Esophagus squamous epithelium (tissue), 5 donors: ENCODE results near the gene ZNF157. TPM values are rescaled to one million over a fixed set of nuclear protein-coding genes. Genes with fewer than 3 reads are reported as not detected.

Experiments used
- DNase-seq: peaks from one replicate; lab custom pipeline; 2025; lab: John Stamatoyannopoulos, UW
- H3K27ac ChIP-seq, 4 donors: fragments of 200-600 bp; sonication (generic); one replicate each; pipeline ENCODE4 v1.5.1; 2016 to 2019; ENCODE audit warnings: mild to moderate bottlenecking in 1 of 4
- H3K27me3 ChIP-seq, 4 donors: fragments of 200-600 bp; sonication (generic); 1 replicate in 3 of 4; 2 replicates in 1 of 4; pipeline versions ENCODE4 v1.5.1 to v1.6.0; 2017 to 2021; ENCODE audit warnings: antibody characterized with exemption in 1 of 4
- H3K36me3 ChIP-seq, 3 donors: fragments of 200-600 bp; sonication (generic); one replicate each; pipeline ENCODE4 v1.5.1; 2016 to 2019
- H3K4me1 ChIP-seq, 3 donors: fragments of 200-600 bp; sonication (generic); one replicate each; pipeline ENCODE4 v1.5.1; 2017 to 2019
- H3K4me3 ChIP-seq, 4 donors: fragments of 200-600 bp; sonication (generic); 1 replicate in 3 of 4; 2 replicates in 1 of 4; pipeline ENCODE4 v1.5.1; 2016 to 2019; ENCODE audit warnings: mild to moderate bottlenecking in 2 of 4, moderate library complexity in 1 of 4
- H3K9me3 ChIP-seq, 3 donors: fragments of 200-600 bp; sonication (generic); one replicate each; pipeline ENCODE4 v1.5.1; 2016 to 2019
- POLR2A ChIP-seq, 4 donors: fragments of 450-650 bp; IDR thresholded peaks; one replicate each; pipeline ENCODE4 v1.6.1; 2017; ENCODE audit warnings: antibody characterized with exemption in 4 of 4, mild to moderate bottlenecking in 4 of 4, moderate library complexity in 3 of 4
- WGBS, 2 donors: methylation state at CpG; one replicate each; pipeline ENCODE4 v1.1.5; 2018; 5-methylcytosine and 5-hydroxymethylcytosine counted together
- intact Hi-C: fragments of 100-400 bp; cut with DNase I; formaldehyde crosslinking; loops from one replicate; pipeline ENCODE4 v1.15.0; 2022
- small RNA-seq, 4 donors: library from RNA; depleted of rRNA; stranded (forward); fragments of <200 nt; gene quantifications; one replicate each; pipeline ENCODE3, GENCODE V24; 2016
- total RNA-seq, 4 donors: library from RNA; depleted of rRNA; stranded (reverse); fragments of >200 nt; gene quantifications; one replicate each; pipeline ENCODE4 v1.1.0, GENCODE V29; 2016
- TF ChIP-seq, protein P1 (sequence below), 6 experiments: fragments of 450-650 bp in 4 of 6; fragments of 200-600 bp in 2 of 6; sonication (generic) in 2 of 6; IDR thresholded peaks; one replicate each; pipeline ENCODE4 v1.5.1; 2016 to 2019; ENCODE audit warnings: antibody characterized with exemption in 6 of 6, mild to moderate bottlenecking in 4 of 6, moderate library complexity in 4 of 6
- donor health status: DM: yes; HTN: yes; CAD: no.

The ZNF157 gene
- total RNA-seq, 4 donors from 2014 or later = 0.19 to 0.35 TPM; not detected in 2

DNA sequence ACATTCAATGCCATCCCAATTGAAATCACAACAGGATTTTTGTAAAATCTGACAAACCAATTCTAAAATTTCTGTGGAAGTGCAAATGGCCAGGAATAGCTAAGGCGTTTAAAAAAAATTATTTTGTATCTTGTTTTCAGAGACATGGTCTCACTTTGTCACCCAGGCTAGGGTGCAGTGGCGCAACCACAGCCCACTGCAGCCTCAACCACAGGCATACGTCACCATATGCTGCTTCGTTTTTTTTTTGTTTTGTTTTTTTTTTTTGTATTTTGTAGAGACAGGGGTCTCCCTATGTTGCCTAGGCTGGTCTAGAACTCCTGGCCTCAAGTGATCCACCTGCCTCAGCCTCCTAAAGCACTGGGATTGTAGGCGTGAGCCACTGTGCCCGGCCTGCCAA lies 88.2 kb downstream of the ZNF157 start:
- no peak for DNase-seq
- H3K9me3 ChIP-seq = no peaks in the 10 kb centered on the region
- H3K27ac ChIP-seq = no peak overlapping the region
- H3K4me1 ChIP-seq = no peaks in the 10 kb centered on the region
- H3K4me3 ChIP-seq = no peak overlapping the region
- H3K36me3 ChIP-seq = peaks cover 0 to 34% (median 4%) of the 10 kb centered on the region in 3 donors
- TF ChIP-seq POLR2A (IDR thresholded peaks at IDR 0.05) = no peak
- TF ChIP-seq, protein P1, sequence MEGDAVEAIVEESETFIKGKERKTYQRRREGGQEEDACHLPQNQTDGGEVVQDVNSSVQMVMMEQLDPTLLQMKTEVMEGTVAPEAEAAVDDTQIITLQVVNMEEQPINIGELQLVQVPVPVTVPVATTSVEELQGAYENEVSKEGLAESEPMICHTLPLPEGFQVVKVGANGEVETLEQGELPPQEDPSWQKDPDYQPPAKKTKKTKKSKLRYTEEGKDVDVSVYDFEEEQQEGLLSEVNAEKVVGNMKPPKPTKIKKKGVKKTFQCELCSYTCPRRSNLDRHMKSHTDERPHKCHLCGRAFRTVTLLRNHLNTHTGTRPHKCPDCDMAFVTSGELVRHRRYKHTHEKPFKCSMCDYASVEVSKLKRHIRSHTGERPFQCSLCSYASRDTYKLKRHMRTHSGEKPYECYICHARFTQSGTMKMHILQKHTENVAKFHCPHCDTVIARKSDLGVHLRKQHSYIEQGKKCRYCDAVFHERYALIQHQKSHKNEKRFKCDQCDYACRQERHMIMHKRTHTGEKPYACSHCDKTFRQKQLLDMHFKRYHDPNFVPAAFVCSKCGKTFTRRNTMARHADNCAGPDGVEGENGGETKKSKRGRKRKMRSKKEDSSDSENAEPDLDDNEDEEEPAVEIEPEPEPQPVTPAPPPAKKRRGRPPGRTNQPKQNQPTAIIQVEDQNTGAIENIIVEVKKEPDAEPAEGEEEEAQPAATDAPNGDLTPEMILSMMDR (IDR thresholded peaks at IDR 0.05) = no peak
- H3K27me3 ChIP-seq = no peaks in the 10 kb centered on the region
- WGBS, 2 donors = 82 to 93% methylated on average over 4 of the region's 6 CpGs
- intact Hi-C loops = no loop called here

DNA sequence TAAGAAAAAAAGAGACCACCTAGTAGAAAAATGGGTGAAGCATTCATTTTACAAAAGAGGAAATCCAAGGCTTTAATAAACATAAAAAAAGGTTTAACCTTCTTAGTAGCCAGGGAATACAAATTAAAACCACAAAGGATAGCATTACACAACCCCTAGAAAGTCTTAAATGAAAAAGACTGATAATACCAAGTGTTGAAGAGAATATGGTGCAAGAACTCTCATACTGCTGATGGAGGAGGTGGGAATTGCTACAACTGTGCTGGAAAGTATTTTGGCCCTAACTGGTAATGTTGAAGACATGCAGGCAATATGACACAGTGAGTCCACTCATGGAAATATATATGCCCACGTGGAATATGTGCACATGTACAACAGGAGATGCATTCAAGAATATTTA lies 90.2 kb downstream of the ZNF157 start:
- no peak overlapping the region for H3K27ac ChIP-seq
- no peak overlapping the region for H3K4me3 ChIP-seq
- H3K4me1 ChIP-seq = no peaks in the 10 kb centered on the region
- no peaks in the 10 kb centered on the region for H3K9me3 ChIP-seq
- no peak for TF ChIP-seq POLR2A (IDR thresholded peaks at IDR 0.05)
- TF ChIP-seq, protein P1 (IDR thresholded peaks at IDR 0.05) = no peak
- no peaks in the 10 kb centered on the region for H3K27me3 ChIP-seq
- intact Hi-C loops = no loop called here
- no peak for DNase-seq
- peaks cover 0 to 33% (median 4%) of the 10 kb centered on the region in 3 donors for H3K36me3 ChIP-seq
- 62 to 93% methylated on average over 1 of the region's 1 CpG for WGBS, 2 donors

Small RNA genes within 50 kb of the gene (small RNA-seq; reads per million reads assigned to genes)
- gene SNORA11C = 0 to 0.54 (median 0.13) reads per million in 4 donors

Other genes with a start within 250 kb of the ZNF157 start
- gene NDUFB11, start 225.9 kb upstream of the ZNF157 start, total RNA-seq = 10 to 100 TPM; 41.4 to 74.6 (median 59.8) TPM
- gene RBM10, start 225.4 kb upstream of the ZNF157 start, total RNA-seq = 10 to 100 TPM; 28.1 to 35.6 (median 28.6) TPM
- gene UBA1, start 176.7 kb upstream of the ZNF157 start, total RNA-seq = 100 to 1,000 TPM; 126 to 238 (median 153) TPM
- gene CDK16, start 151.9 kb upstream of the ZNF157 start, total RNA-seq = 100 to 1,000 TPM in 2 of 4 donors, 10 to 100 TPM in 2; 78.1 to 115 (median 99.4) TPM
- 10 to 100 TPM in 3 of 4 donors, 1 to 10 TPM in 1; 6.6 to 26.9 (median 21.3) TPM for gene USP11, start 137.6 kb upstream of the ZNF157 start, total RNA-seq
- gene ZNF41, start 112.6 kb downstream of the ZNF157 start, total RNA-seq = 1 to 10 TPM; 6.0 to 9.1 (median 7.2) TPM
- 10 to 100 TPM; 19.8 to 37.4 (median 24.0) TPM for gene ARAF, start 190.6 kb downstream of the ZNF157 start, total RNA-seq
- 10 to 100 TPM; 10.9 to 90.6 (median 36.7) TPM for gene TIMP1, start 211.9 kb downstream of the ZNF157 start, total RNA-seq
- under 1 TPM in 1 of 4 donors, not detected in 3; 0.31 TPM for gene SYN1, start 249.3 kb downstream of the ZNF157 start, total RNA-seq